D341Med (cell line): ENCODE results near the gene CLUH.
"Not testable (repeated sequence)": the region's sequence is repeated elsewhere in the genome, so short reads cannot be mapped to it uniquely, and the experiment has no call there.

ENCODE experiments used
- DNase-seq: peaks from one replicate; pipeline ENCODE4 v3.0.0; 2012; ENCODE audit warnings: low spot score

The CLUH gene

DNA sequence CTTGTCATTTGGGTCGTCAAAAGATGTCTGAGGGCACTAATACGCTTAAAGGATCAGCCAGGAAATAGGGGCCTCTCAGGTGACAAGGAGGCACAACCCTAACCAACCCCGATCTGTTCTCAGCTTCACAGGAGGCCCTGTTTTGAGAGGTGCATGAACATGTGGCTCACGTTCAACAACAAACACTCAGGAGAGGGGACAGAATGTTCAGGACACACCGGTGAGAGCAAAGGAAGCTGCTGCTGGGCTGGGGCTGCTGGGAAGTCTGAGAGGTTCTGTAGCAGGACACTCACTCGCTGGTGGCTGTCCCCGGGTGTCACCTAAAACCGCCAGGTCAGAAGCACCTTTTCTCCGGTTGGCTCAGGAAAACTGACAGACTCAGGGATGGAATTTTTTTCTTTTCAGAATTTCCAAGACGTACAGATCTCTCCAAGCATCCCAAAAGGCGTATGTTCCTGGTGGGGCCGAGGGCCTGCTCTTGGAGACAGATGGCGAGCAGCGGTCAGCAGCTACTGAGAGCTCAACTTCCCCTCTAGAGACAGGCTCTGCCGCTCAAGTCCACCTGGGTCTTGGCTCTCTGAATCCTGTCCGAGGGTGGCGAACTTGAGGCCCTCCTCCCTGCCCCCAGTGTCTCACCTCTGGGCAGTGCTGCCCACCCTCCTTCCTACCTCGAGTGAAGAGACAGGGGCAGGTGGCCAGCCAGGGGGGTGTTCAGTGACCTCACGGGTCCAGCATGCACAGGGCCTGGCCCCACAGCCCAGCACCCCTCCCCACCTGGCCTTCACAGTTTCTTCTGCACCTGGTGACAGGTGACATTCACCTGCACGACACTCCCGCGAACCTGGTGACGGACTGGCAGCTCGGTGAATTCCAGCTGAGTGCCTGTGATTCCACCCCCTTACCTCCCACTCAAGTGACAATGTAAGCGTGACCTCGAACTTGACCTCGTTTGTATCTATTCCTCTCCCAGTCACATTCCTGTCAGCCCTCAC is 22.9 kb downstream of the CLUH start:
- peak; percentile 30 for DNase-seq

DNA sequence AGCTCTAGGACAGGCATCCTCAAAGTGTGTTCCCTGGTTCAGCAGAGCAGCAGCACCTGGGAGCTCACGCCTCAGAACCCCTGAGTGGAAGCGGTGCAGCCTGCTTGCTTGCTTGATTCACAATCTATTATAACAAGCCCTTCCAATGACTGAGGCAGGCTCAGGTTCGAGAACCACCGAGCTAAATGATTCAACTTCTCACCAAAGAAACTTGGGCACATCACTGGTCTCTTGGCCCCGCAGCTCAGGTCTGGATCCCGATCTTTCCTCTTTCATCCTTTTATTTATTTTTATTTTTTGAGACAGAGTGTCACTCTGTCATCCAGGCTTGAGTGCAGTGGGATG is 24.5 kb downstream of the CLUH start:
- DNase-seq, result no peak

GRCh38 chr17:2685696-2686095 is 25.9 kb downstream of the CLUH start:
- DNase-seq, result peak; percentile 18

DNA sequence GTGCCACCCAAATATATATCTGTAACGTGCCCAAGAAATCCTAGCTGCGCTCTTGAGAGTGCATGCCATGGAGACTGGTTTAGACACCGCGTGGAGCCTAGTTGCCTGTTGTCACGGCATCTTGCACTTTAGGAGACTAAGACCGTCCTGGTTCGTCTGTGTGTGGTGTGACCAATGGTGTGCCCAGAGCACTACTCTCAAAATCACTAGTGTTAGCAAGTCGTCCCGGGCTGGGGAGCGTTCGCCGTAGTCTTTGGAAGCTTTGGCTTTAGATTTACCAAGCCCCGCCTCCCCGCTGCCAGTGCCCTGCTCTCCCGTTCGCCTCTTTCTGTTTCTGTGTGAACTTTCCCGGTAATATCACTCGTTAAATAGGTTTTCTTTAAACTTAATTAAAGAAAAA is 27.0 kb downstream of the CLUH start:
- no peak for DNase-seq

- no peak for DNase-seq
These were observed 27.7 kb downstream of the CLUH start for GRCh38 chr17:2683912-2684311.

GRCh38 chr17:2682176-2682938 is 29.2 kb downstream of the CLUH start:
- no peak for DNase-seq

DNA sequence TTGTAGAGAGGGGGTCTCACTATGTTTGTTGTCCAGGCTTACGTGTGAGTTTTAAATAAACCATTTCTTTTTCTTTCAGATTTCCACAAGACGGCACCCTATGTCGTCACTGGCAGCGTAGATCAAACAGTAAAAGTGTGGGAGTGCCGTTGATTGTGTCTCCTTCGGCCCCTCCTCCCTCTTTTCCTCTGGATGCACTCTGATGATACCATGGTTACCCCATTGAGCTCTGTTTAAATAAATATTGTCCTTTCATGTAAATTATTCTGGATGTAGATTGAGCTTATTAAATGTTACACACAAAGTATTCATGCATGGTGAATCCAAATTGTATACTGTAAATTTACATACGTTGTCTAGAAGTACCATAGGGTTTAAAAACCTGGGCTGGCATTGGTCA is 29.9 kb downstream of the CLUH start:
- DNase-seq, result no peak

GRCh38 chr17:2680961-2681360 is 30.6 kb downstream of the CLUH start:
- DNase-seq, result no peak

- not testable (repeated sequence) for DNase-seq
These were observed 32.3 kb downstream of the CLUH start for GRCh38 chr17:2679247-2679646.

- DNase-seq, result no peak
These were observed 39.5 kb downstream of the CLUH start for GRCh38 chr17:2672026-2672425.

GRCh38 chr17:2660410-2660809 is 51.2 kb downstream of the CLUH start:
- DNase-seq, result not testable (repeated sequence)

GRCh38 chr17:2659337-2659736 is 52.2 kb downstream of the CLUH start:
- DNase-seq, result not testable (repeated sequence)

GRCh38 chr17:2656283-2656682 is 55.3 kb downstream of the CLUH start:
- no peak for DNase-seq

DNA sequence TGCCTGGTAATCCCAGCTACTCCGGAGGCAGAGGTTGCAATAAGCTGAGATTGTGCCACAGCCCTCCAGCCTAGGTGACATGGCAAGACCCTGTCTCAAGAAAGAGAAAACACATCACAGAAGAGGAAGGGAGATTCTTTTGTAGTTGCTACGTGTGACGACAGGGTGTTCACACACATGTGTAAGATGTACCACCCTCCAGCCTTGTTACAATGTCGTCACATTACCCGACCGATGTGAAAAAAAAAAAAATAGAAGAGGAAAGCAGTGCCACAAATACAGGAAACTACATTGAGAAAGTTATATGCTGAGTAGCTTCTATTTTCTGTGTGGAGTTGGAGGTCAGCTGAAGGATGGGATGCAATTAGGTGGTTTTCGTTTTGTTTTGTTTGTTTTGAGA is 56.0 kb downstream of the CLUH start:
- no peak for DNase-seq

- DNase-seq, result not testable (repeated sequence)
These were observed 58.7 kb downstream of the CLUH start for GRCh38 chr17:2652911-2653310.

GRCh38 chr17:2649191-2649590 is 62.4 kb downstream of the CLUH start:
- DNase-seq, result no peak

GRCh38 chr17:2647957-2648356 is 63.6 kb downstream of the CLUH start:
- no peak for DNase-seq

DNA sequence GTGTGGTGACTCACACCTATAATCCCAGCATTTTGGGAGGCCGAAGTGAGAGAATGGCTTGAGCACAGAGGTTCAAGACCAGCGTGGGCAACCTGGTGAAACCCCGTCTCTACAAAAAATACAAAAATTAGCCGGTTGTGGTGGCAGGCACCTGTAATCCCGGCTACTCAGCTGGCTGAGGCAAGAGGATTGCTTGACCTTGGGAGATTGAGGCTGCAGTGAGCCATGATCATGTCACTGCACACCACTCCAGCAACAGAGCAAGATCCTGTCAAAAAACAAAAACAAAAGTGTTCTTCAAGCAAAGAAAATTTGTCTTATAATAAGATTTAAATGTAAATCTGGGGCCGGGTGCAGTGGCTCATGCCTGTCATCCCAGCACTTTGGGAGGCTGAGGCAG is 66.6 kb downstream of the CLUH start:
- DNase-seq, result no peak
